Measurements from ENCODE around the gene SLFN13.
"Not testable (repeated sequence)": the region's sequence is repeated elsewhere in the genome, so short reads cannot be mapped to it uniquely, and the experiment has no call there.

DNA sequence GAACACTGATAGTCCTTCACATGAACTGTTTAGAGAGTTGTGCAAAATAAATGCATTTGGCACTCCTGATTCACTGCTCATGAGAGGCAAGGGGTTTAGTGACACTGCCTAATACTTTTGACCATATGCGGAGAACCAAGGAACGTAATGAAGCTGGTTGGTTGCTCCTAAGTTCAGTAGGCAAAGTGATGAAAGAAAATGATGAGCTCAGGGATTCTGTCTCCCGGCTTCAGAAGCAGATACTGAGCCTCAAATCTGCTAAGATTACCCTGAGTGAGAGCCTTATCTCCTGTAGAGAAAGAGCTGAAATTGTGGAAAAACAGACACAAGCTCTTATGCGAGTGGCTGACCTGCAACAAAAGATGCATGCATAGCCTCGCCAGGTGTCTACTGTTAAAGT, 5.5 kb upstream of the SLFN13 start:
- TF ChIP-seq CTCF (IDR thresholded peaks at IDR 0.05 in 2 of 3, conservative IDR thresholded peaks at IDR 0.05 in 1 of 3; ENCODE audit: borderline replicate concordance in 1 of 3, insufficient read depth in 1 of 3, low read depth in 2 of 3, low read length in 2 of 3); TCF7L2 (IDR thresholded peaks at IDR 0.05; ENCODE audit: borderline replicate concordance, extremely low read depth, insufficient read depth, insufficient read length); YY1 (IDR thresholded peaks at IDR 0.05; ENCODE audit: extremely low read depth, insufficient replicate concordance, low read depth, low read length); RAD21 (IDR thresholded peaks at IDR 0.05; ENCODE audit: low read depth); CEBPB (IDR thresholded peaks at IDR 0.05; ENCODE audit: low read depth); EZH2 (IDR thresholded peaks at IDR 0.05); POLR2A (IDR thresholded peaks at IDR 0.05; ENCODE audit: borderline replicate concordance, extremely low read depth, insufficient read depth, insufficient read length); ZFX (IDR thresholded peaks at IDR 0.05): not testable (repeated sequence)
- TF ChIP-seq, protein P1, sequence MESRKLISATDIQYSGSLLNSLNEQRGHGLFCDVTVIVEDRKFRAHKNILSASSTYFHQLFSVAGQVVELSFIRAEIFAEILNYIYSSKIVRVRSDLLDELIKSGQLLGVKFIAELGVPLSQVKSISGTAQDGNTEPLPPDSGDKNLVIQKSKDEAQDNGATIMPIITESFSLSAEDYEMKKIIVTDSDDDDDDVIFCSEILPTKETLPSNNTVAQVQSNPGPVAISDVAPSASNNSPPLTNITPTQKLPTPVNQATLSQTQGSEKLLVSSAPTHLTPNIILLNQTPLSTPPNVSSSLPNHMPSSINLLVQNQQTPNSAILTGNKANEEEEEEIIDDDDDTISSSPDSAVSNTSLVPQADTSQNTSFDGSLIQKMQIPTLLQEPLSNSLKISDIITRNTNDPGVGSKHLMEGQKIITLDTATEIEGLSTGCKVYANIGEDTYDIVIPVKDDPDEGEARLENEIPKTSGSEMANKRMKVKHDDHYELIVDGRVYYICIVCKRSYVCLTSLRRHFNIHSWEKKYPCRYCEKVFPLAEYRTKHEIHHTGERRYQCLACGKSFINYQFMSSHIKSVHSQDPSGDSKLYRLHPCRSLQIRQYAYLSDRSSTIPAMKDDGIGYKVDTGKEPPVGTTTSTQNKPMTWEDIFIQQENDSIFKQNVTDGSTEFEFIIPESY (IDR thresholded peaks at IDR 0.05; ENCODE audit: extremely low read depth, insufficient replicate concordance, low read length): not testable (repeated sequence)
- TF ChIP-seq, protein P2, sequence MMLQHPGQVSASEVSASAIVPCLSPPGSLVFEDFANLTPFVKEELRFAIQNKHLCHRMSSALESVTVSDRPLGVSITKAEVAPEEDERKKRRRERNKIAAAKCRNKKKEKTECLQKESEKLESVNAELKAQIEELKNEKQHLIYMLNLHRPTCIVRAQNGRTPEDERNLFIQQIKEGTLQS (IDR thresholded peaks at IDR 0.05): not testable (repeated sequence)
